Nucleus accumbens (tissue), 56 donors: ENCODE data around the gene SKOR2.
"Not testable (repeated sequence)": the region's sequence is repeated elsewhere in the genome, so short reads cannot be mapped to it uniquely, and the experiment has no call there.

Source experiments
- DNase-seq, 56 donors: peaks; one replicate each; lab custom pipeline; 2025; lab: John Stamatoyannopoulos, UW

SKOR2 gene

GRCh38 chr18:47203626-47204464, 47.6 kb downstream of the SKOR2 start:
- DNase-seq, result no peak

- not testable (repeated sequence) for DNase-seq
Observed at GRCh38 chr18:47195961-47196360, 55.5 kb downstream of the SKOR2 start.

DNA sequence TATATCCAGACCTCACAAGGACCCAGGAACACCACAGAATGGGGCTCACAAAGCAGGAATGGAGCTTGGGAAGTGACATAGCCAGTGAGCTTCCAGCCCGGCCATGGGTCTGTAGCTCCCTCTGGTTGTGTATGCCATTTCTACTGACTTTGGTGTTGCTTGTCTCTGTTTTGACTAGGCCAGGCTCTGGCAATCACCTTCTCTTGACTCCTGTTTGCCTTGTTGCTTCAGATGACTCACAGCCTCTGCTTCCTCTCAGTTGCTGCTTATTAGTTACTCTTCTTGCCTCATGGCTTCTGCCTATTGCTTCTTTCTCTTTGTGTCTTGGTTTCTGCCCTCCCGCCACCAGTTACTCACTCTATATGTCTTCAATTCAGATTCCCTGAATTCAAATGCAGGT, 59.5 kb downstream of the SKOR2 start:
- no peak for DNase-seq

- DNase-seq, result no peak
Observed at GRCh38 chr18:47187721-47188120, 63.7 kb downstream of the SKOR2 start.

GRCh38 chr18:47184419-47185050, 66.9 kb downstream of the SKOR2 start:
- DNase-seq, result no peak

DNA sequence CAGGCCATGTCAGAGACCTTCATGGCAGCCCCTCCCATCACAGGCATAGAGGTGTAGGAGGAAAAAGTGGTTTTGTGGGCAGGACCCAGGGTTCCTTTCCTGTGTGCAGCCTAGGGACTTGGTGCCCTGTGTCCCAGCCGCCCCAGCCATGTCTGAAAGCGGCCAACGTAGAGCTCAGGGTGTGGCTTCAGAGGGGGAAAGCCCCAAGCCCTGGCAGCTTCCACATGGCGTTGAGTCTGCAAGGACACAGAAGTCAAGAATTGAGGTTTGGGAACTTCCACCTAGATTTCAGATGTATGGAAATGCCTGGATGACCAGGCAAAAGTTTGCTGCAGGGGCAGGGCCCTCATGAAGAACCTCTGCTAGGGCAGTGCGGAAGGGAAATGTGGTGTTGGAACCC, 69.3 kb downstream of the SKOR2 start:
- not testable (repeated sequence) for DNase-seq

- DNase-seq, result no peak
Observed at GRCh38 chr18:47180765-47181164, 70.7 kb downstream of the SKOR2 start.

DNA sequence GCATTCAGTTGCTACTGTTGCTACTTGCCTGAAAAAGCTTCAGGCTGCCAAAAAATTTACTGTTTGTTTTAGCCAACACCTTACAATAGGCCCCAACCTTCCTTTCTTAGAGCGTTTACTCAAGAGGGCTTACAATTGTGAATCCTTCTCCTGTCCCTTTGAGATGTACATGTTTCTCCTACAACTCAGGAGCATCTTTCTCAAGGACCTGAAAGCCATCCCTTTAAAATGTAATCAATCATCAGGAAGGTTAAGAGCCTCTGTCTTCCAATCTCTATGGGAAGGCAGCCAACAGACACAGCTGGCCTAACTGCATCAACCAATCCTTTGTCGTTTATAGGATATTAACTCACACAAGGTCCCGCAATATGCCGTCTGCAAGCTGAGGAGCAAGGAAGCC, 71.9 kb downstream of the SKOR2 start:
- no peak for DNase-seq

GRCh38 chr18:47175898-47176575, 75.4 kb downstream of the SKOR2 start, which contains the start of gene IER3IP1:
Gene IER3IP1, minus strand, starts transcription at chr18:47176364. Its CDS starts 87 bp downstream, at chr18:47176277.
- DNase-seq, result peak in 55 of 56 donors; percentile 35 to 92 (median 81)

DNA sequence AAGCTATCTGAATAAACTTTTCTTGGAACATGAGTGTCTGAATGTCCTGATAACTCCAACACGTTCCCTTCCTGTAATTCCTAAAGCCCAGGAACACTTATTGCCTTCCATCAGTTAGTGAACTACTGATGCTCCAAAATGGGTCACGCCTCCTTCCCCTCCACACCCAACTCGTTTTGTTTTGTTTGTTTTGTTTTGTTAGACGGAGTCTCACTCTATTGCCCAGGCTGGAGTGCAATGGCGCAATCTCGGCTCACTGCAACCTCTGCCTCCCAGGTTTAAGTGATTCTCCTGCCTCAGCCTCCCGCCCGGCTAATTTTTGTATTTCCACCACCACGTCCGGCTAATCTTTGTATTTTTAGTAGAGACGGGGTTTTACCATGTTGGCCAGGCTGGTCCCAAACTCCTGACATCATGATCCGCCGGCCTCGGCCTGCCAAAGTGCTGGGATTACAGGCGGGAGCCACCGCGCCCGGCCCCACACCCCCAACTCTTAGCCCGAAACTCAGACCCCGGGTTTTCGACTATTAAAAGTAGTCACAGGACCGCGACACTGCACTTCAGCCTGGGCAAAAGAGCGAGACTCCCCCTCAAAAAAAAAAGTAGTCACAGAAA, 76.1 kb downstream of the SKOR2 start:
- peak in 2 of 56 donors; percentile 13 to 31 for DNase-seq

GRCh38 chr18:47174545-47175116, 76.8 kb downstream of the SKOR2 start:
- no peak for DNase-seq

GRCh38 chr18:47172476-47172875, 79.0 kb downstream of the SKOR2 start:
- no peak for DNase-seq

DNA sequence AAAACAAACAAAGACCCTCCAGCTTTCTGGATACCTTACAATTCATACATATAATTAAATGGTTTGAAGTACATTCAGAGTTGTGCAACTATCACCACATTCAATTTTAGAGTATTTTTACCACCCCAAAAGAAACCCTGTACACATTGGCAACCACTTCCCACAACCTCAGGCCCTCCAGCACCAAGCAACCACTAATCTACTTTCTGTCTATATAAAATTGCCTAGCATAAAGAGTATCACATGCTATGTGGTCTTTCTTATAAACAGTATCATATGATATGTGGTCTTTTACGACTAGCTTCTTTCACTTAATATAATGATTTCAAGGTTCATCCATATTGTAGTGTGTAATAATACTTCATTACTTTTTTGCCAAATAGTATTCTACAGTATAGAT, 82.5 kb downstream of the SKOR2 start:
- no peak for DNase-seq

GRCh38 chr18:47168509-47168908, 83.0 kb downstream of the SKOR2 start:
- no peak for DNase-seq

DNA sequence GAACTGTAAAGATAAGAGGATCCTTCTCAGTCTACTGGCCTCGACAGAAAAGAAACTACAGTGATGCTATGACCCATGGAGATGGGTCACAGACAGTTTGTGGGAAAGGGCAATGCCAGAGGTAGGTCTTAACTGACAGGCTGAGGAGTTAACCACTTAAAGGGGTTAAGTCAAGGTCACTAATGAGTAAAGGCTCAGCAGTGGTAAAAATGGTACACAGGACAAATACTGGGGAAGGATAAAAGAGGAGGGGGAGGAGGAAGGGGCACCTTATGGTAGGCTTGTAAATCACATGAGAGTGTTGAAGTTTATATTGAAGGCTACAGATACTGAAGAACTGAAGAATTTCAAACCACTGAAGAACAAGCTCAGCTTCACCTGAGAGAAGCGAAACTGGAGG, 85.2 kb downstream of the SKOR2 start:
- no peak for DNase-seq

DNA sequence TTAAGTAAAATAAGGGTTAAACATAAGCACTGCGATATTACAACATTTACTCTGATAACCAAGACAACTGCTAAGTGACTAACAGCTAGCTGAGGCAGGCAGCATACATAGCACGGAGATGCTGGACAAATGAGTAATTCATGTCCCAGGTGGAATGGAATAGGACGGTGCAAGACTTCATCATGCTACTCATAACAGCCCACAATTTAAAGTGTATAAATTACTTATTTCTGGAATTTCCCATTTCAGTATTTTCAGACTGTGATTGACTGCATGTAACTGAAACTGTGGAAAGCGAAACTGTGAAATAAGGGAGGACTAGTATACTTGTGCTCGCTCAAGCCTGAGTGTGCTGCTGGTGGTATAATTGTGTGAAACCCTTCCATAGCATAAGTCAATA, 88.2 kb downstream of the SKOR2 start:
- DNase-seq, result no peak

DNA sequence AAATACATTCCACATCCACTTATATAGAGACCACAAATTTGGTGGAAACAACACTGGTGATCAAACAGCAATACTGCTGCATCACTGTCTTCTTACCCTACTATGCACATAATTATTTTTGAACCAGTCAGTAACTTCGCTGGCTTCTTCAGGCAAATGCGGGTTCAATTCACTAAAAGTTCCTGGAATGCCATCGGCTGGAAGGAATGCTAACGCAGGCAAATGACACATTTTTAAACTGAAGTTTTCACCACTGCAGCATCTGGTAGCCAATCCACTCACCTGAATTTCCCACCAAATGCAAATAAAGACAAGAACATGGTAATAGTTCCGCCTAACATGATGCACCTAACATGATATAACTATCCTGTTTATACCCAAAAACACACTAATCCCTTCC, 91.2 kb downstream of the SKOR2 start:
- DNase-seq, result no peak

DNA sequence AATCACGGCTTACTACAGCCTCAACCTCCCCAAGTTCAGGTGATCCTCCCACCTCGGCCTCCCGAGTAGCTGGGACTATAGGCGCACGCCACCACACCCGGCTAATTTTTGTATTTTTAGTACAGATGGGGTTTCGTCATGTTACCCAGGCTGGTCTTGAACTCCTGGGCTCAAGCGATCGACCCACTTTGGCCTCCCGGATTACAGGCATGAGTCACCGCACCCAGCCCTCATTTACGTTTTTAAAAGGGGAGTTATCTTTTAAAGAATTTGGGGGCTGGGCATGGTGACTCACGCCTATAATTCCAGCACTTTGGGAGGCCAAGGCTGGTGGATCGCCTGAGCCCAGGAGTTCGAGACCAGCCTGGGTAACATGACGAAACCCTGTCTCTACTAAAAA, 93.1 kb downstream of the SKOR2 start:
- DNase-seq, result not testable (repeated sequence)
